Natural killer cell (primary cell): Measurements from ENCODE around the gene ANXA1. TPM values are rescaled to one million over a fixed set of nuclear protein-coding genes. Genes with fewer than 3 reads are reported as not detected.
"Not testable (repeated sequence)": the region's sequence is repeated elsewhere in the genome, so short reads cannot be mapped to it uniquely, and the experiment has no call there.

Experiments used
- ATAC-seq, 3 donors: fragments of 150-1000 bp in 2 of 3; fragments of 200-7000 bp in 1 of 3; cut with Tn5 transposase; 1 replicate in 1 of 3; 2 replicates in 2 of 3; pipeline ENCODE4 v1.10.0; 2021; ENCODE audit warnings: mild to moderate bottlenecking in 2 of 3, moderate library complexity in 2 of 3
- DNase-seq, 2 donors: peaks; one replicate each; pipeline versions ENCODE4 v3.0.0 to v3.0.0-alpha.2; 2013 to 2021; ENCODE audit warnings: mixed read lengths in 1 of 2
- H3K27ac ChIP-seq: one replicate; pipeline ENCODE4 v1.5.1; 2013; ENCODE audit warnings: mild to moderate bottlenecking, low read length
- H3K27me3 ChIP-seq: one replicate; pipeline ENCODE4 v1.6.1; 2013; ENCODE audit warnings: low read length; ENCODE audit not compliant: control insufficient read depth, insufficient read depth
- H3K36me3 ChIP-seq: one replicate; pipeline ENCODE4 v1.6.1; 2013; ENCODE audit warnings: low read length; ENCODE audit not compliant: control insufficient read depth, insufficient read depth
- H3K4me1 ChIP-seq: one replicate; pipeline ENCODE4 v1.6.1; 2013; ENCODE audit warnings: low read length; ENCODE audit not compliant: control insufficient read depth, insufficient read depth
- H3K4me3 ChIP-seq: one replicate; pipeline ENCODE4 v1.5.1; 2013; ENCODE audit warnings: low read length
- H3K9me3 ChIP-seq: one replicate; pipeline ENCODE4 v1.6.1; 2013; ENCODE audit warnings: low read length; ENCODE audit not compliant: control insufficient read depth, insufficient read depth
- H3K27ac Mint-ChIP-seq, 2 donors: one replicate each; pipeline ENCODE4 v1.8.0; 2022; ENCODE audit warnings: mild to moderate bottlenecking in 2 of 2, mixed read lengths in 2 of 2, moderate library complexity in 1 of 2
- H3K27me3 Mint-ChIP-seq, 2 donors: one replicate each; pipeline ENCODE4 v1.8.0; 2022; ENCODE audit warnings: low read depth in 2 of 2, mixed read lengths in 2 of 2
- H3K36me3 Mint-ChIP-seq: one replicate; pipeline ENCODE4 v1.8.0; 2022; ENCODE audit warnings: mixed read lengths
- H3K4me1 Mint-ChIP-seq, 2 donors: one replicate each; pipeline ENCODE4 v1.8.0; 2022; ENCODE audit warnings: mixed read lengths in 2 of 2
- H3K4me3 Mint-ChIP-seq: one replicate; pipeline ENCODE4 v1.8.0; 2022; ENCODE audit warnings: mild to moderate bottlenecking, moderate library complexity, mixed read lengths
- H3K9me3 Mint-ChIP-seq, 2 donors: one replicate each; pipeline ENCODE4 v1.8.0; 2022; ENCODE audit warnings: mixed read lengths in 2 of 2
- CTCF ChIP-seq: fragments of 200-600 bp; IDR thresholded peaks from one replicate; pipeline ENCODE4 v1.8.0; 2022; ENCODE audit warnings: antibody characterized with exemption
- WGBS: methylation state at CpG from one replicate; pipeline ENCODE4 v1.1.7; 2013; ENCODE audit warnings: missing lambda C conversion rate; ENCODE audit not compliant: insufficient coverage; 5-methylcytosine and 5-hydroxymethylcytosine counted together
- intact Hi-C: fragments of 100-400 bp; cut with micrococcal nuclease; formaldehyde crosslinking; loops from one replicate; pipeline ENCODE4 v1.14.2; 2022
- total RNA-seq, 4 donors: library from RNA; stranded (reverse); fragments of 120-200 nt in 1 of 4; gene quantifications; one replicate each; pipeline versions ENCODE4 v1.2.3 to v1.2.4, GENCODE V29; 2013 to 2022

ANXA1 gene
- total RNA-seq, 3 donors from 2014 or later (not counting 1 experiment from before 2014, with no cell fraction given) = 362 to 1,065 (median 419) TPM

DNA sequence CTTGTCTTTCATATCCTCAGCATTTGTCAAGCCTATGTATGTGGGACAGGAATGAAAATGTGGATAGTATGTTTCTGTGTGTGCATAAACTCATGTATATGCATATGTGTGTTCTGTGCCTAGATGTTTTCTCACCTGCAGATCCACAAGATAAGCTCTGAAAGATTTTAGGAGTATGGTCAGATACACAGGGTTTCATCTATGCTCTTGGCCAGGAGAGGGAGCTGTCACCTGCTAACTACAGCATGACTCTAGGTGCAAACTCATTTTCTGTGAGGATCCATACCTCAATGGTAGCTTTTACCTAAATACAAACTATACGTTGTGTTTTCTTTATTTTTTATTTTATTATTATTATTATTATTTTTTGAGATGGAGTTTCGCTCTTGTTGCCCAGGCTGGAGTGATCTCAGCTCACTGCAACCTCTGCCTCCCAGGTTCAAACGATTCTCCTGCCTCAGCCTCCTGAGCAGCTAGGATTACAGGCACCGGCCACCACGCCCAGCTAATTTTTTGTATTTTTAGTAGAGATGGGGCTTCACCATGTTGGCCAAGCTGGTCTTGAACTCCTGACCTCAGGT, 44.1 kb upstream of the ANXA1 start:
- TF ChIP-seq CTCF = peak; percentile 83
- H3K4me3 ChIP-seq, H3K27ac Mint-ChIP-seq, H3K9me3 Mint-ChIP-seq, H3K36me3 Mint-ChIP-seq, H3K4me1 Mint-ChIP-seq, H3K27me3 ChIP-seq, H3K4me1 ChIP-seq, H3K27ac ChIP-seq, H3K9me3 ChIP-seq, H3K36me3 ChIP-seq, H3K4me3 Mint-ChIP-seq: not testable (repeated sequence)
- no CpG with 5 or more reads among the region's 5 CpGs for WGBS
- DNase-seq = peak; percentile 30 to 85
- ATAC-seq = peak; percentile 86 to 98 (median 95)
- H3K27me3 Mint-ChIP-seq = peaks cover 4 to 15% of the 10 kb centered on the region in 2 donors
- intact Hi-C loops = loop anchor here (1.0 kb wide), 1 partner anchor 77 kb away; no protein-coding TSS in a partner anchor

- no peaks in the 10 kb centered on the region for H3K9me3 Mint-ChIP-seq
- no peak for DNase-seq
- Histone ChIP-seq H3K27me3 (no peaks in the 10 kb centered on the region), H3K4me1 (no peaks in the 10 kb centered on the region), H3K36me3 (no peaks in the 10 kb centered on the region), H3K9me3 (no peaks in the 10 kb centered on the region), H3K27ac (no peak overlapping the region), H3K4me3 (no peak overlapping the region)
- TF ChIP-seq CTCF = no peak
- no peak overlapping the region for H3K4me3 Mint-ChIP-seq
- no peaks in the 10 kb centered on the region for H3K36me3 Mint-ChIP-seq
- H3K4me1 Mint-ChIP-seq = no peaks in the 10 kb centered on the region
- peaks cover 0 to 4% of the 10 kb centered on the region in 2 donors for H3K27me3 Mint-ChIP-seq
- intact Hi-C loops = no loop called here
- H3K27ac Mint-ChIP-seq = no peak overlapping the region
- no peak for ATAC-seq
These were observed 37.6 kb upstream of the ANXA1 start for GRCh38 chr9:73114058-73114457.

DNA sequence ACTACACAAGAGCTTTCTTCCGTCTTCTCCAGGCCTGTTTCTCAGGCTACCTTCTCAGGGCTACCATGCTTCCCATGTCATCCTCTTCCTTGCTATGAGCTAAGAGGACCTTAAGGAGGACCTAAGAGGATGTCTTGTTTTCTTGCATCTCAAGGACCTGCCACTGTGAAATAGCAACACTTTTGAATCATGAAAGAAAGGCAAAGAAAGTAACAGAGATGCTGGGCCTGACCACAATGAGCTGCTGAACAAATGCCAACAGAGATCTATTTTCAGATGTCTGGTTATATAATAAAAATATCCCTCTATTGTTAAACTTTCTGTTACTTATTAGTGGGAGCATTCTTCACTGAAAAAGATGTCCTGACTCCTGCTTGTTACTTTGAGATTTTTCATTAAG, 36.7 kb upstream of the ANXA1 start:
- ATAC-seq (no peak), DNase-seq (no peak)
- no peaks in the 10 kb centered on the region for H3K4me1 ChIP-seq
- WGBS = 67% methylated on average over 1 of the region's 1 CpG
- H3K36me3 ChIP-seq = no peaks in the 10 kb centered on the region
- no peak for TF ChIP-seq CTCF
- Mint-ChIP-seq H3K9me3 (no peaks in the 10 kb centered on the region), H3K4me3 (no peak overlapping the region), H3K27me3 (peaks cover 0 to 4% of the 10 kb centered on the region in 2 donors), H3K27ac (no peak overlapping the region), H3K36me3 (no peaks in the 10 kb centered on the region), H3K4me1 (no peaks in the 10 kb centered on the region)
- H3K27ac ChIP-seq = no peak overlapping the region
- intact Hi-C loops = no loop called here
- no peaks in the 10 kb centered on the region for H3K27me3 ChIP-seq
- no peak overlapping the region for H3K4me3 ChIP-seq
- no peaks in the 10 kb centered on the region for H3K9me3 ChIP-seq

DNA sequence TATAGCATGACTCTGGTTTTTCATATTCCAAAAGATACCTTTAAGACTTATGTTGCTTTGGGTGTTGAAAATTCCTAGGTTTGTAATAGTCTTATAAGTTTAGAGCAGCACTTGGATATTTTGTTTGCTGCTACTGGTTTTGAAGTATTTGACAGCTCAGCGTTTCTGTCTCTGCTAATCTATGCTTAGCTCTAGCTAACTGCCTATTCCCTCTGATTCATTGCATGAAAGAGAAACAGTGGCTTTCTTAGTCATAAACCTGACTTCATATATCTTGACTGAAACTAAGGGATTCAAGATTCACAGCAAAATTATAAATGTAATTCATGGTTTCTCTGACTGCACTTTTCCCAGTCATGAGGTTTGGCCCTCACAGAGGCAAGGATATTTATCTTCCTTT, 35.6 kb upstream of the ANXA1 start:
- H3K27me3 ChIP-seq = no peaks in the 10 kb centered on the region
- DNase-seq (no peak), ATAC-seq (no peak)
- no peak overlapping the region for H3K4me3 Mint-ChIP-seq
- TF ChIP-seq CTCF = no peak
- intact Hi-C loops = no loop called here
- no peaks in the 10 kb centered on the region for H3K9me3 Mint-ChIP-seq
- peaks cover 0 to 3% of the 10 kb centered on the region in 2 donors for H3K27me3 Mint-ChIP-seq
- 80% methylated on average over 1 of the region's 1 CpG for WGBS
- no peaks in the 10 kb centered on the region for H3K36me3 ChIP-seq
- H3K9me3 ChIP-seq = no peaks in the 10 kb centered on the region
- H3K36me3 Mint-ChIP-seq = no peaks in the 10 kb centered on the region
- H3K4me1 ChIP-seq = no peaks in the 10 kb centered on the region
- H3K4me3 ChIP-seq = no peak overlapping the region
- H3K4me1 Mint-ChIP-seq = no peaks in the 10 kb centered on the region
- no peak overlapping the region for H3K27ac Mint-ChIP-seq
- H3K27ac ChIP-seq = no peak overlapping the region
